Skeletal muscle satellite cell (primary cell): ENCODE results near the gene ARSB.
"Not testable (repeated sequence)": the region's sequence is repeated elsewhere in the genome, so short reads cannot be mapped to it uniquely, and the experiment has no call there.

ENCODE experiments used
- H3K27me3 ChIP-seq: 2 replicates; pipeline ENCODE4 v1.7.0; 2013; ENCODE audit warnings: low read length; ENCODE audit not compliant: control insufficient read depth, insufficient read depth
- H3K36me3 ChIP-seq: 2 replicates; pipeline ENCODE4 v1.7.0; 2013; ENCODE audit warnings: mild to moderate bottlenecking, control low read depth, low read length; ENCODE audit not compliant: insufficient read depth
- H3K4me1 ChIP-seq: 2 replicates; pipeline ENCODE4 v1.7.0; 2013; ENCODE audit warnings: low read length; ENCODE audit not compliant: control insufficient read depth, insufficient read depth
- H3K4me2 ChIP-seq: 2 replicates; pipeline ENCODE4 v1.7.0; 2013; ENCODE audit warnings: mild to moderate bottlenecking, low read length
- H3K4me3 ChIP-seq: 2 replicates; pipeline ENCODE4 v1.7.0; 2013; ENCODE audit warnings: low read length
- H3K9ac ChIP-seq: 2 replicates; pipeline ENCODE4 v1.7.0; 2013; ENCODE audit warnings: mild to moderate bottlenecking, low read depth, low read length, moderate library complexity
- H3K9me3 ChIP-seq: replicated peaks from 2 replicates; pipeline ENCODE4 v1.7.0; 2013; ENCODE audit warnings: mild to moderate bottlenecking, control low read depth, low read length

ARSB gene

GRCh38 chr5:78763659-78764189 lies 221.4 kb downstream of the ARSB start:
- H3K27me3 ChIP-seq = peaks cover 22% of the 10 kb centered on the region
- H3K4me2 ChIP-seq = no peak overlapping the region
- H3K9ac ChIP-seq = no peak overlapping the region
- peaks cover 4% of the 10 kb centered on the region for H3K4me1 ChIP-seq
- H3K36me3 ChIP-seq = no peaks in the 10 kb centered on the region
- no peak overlapping the region for H3K4me3 ChIP-seq
- no peaks in the 10 kb centered on the region for H3K9me3 ChIP-seq

GRCh38 chr5:78762743-78763142 lies 222.4 kb downstream of the ARSB start:
- peaks cover 10% of the 10 kb centered on the region for H3K4me1 ChIP-seq
- H3K9ac ChIP-seq, H3K9me3 ChIP-seq, H3K4me2 ChIP-seq, H3K36me3 ChIP-seq, H3K4me3 ChIP-seq: not testable (repeated sequence)
- H3K27me3 ChIP-seq = peaks cover 22% of the 10 kb centered on the region

GRCh38 chr5:78761840-78762239 lies 223.3 kb downstream of the ARSB start:
- H3K27me3 ChIP-seq = peaks cover 22% of the 10 kb centered on the region
- H3K9ac ChIP-seq = no peak overlapping the region

GRCh38 chr5:78760770-78761169 lies 224.3 kb downstream of the ARSB start:
- peaks cover 24% of the 10 kb centered on the region for H3K4me1 ChIP-seq
- no peak overlapping the region for H3K9ac ChIP-seq
- H3K27me3 ChIP-seq = peaks cover 15% of the 10 kb centered on the region
- no peaks in the 10 kb centered on the region for H3K36me3 ChIP-seq
- H3K4me3 ChIP-seq = no peak overlapping the region
- H3K9me3 ChIP-seq = no peaks in the 10 kb centered on the region
- no peak overlapping the region for H3K4me2 ChIP-seq

More at GRCh38 chr5:78761840-78762239, 223.3 kb downstream of the ARSB start:
- Histone ChIP-seq H3K9me3 (no peaks in the 10 kb centered on the region), H3K4me3 (no peak overlapping the region), H3K4me2 (no peak overlapping the region), H3K4me1 (peaks cover 19% of the 10 kb centered on the region), H3K36me3 (no peaks in the 10 kb centered on the region)

GRCh38 chr5:78760366-78760765 lies 224.7 kb downstream of the ARSB start:
- H3K9me3 ChIP-seq = no peaks in the 10 kb centered on the region
- no peak overlapping the region for H3K4me2 ChIP-seq
- no peak overlapping the region for H3K4me3 ChIP-seq
- no peaks in the 10 kb centered on the region for H3K36me3 ChIP-seq
- peaks cover 24% of the 10 kb centered on the region for H3K4me1 ChIP-seq
- H3K27me3 ChIP-seq = peaks cover 11% of the 10 kb centered on the region
- no peak overlapping the region for H3K9ac ChIP-seq

- Histone ChIP-seq H3K9me3 (no peaks in the 10 kb centered on the region), H3K27me3 (peaks cover under 1% of the 10 kb centered on the region), H3K36me3 (no peaks in the 10 kb centered on the region), H3K4me3 (no peak overlapping the region), H3K9ac (no peak overlapping the region), H3K4me1 (peaks cover 24% of the 10 kb centered on the region), H3K4me2 (no peak overlapping the region)
These were observed 226.8 kb downstream of the ARSB start for GRCh38 chr5:78758169-78758839.

- no peaks in the 10 kb centered on the region for H3K36me3 ChIP-seq
- H3K27me3 ChIP-seq = no peaks in the 10 kb centered on the region
- H3K9ac ChIP-seq = no peak overlapping the region
- H3K9me3 ChIP-seq = no peaks in the 10 kb centered on the region
- peak overlapping the region; percentile 19 for H3K4me2 ChIP-seq
- no peak overlapping the region for H3K4me3 ChIP-seq
- H3K4me1 ChIP-seq = peaks cover 24% of the 10 kb centered on the region
These were observed 227.6 kb downstream of the ARSB start for GRCh38 chr5:78757269-78758053.

- H3K4me3 ChIP-seq = no peak overlapping the region
- peaks cover 28% of the 10 kb centered on the region for H3K4me1 ChIP-seq
- no peaks in the 10 kb centered on the region for H3K27me3 ChIP-seq
- no peak overlapping the region for H3K9ac ChIP-seq
- H3K4me2 ChIP-seq = no peak overlapping the region
- H3K9me3 ChIP-seq = no peaks in the 10 kb centered on the region
- no peaks in the 10 kb centered on the region for H3K36me3 ChIP-seq
These were observed 228.3 kb downstream of the ARSB start for GRCh38 chr5:78756858-78757257.

GRCh38 chr5:78755822-78756429 lies 229.2 kb downstream of the ARSB start:
- Histone ChIP-seq H3K36me3 (no peaks in the 10 kb centered on the region), H3K27me3 (no peaks in the 10 kb centered on the region), H3K9ac (no peak overlapping the region), H3K4me3 (no peak overlapping the region), H3K9me3 (no peaks in the 10 kb centered on the region), H3K4me2 (no peak overlapping the region), H3K4me1 (peaks cover 32% of the 10 kb centered on the region)

GRCh38 chr5:78754655-78755054 lies 230.5 kb downstream of the ARSB start:
- Histone ChIP-seq H3K9ac (no peak overlapping the region), H3K27me3 (no peaks in the 10 kb centered on the region), H3K9me3 (no peaks in the 10 kb centered on the region), H3K4me1 (peaks cover 32% of the 10 kb centered on the region), H3K4me2 (no peak overlapping the region), H3K4me3 (no peak overlapping the region), H3K36me3 (no peaks in the 10 kb centered on the region)

- Histone ChIP-seq H3K4me3 (no peak overlapping the region), H3K4me2 (no peak overlapping the region), H3K9me3 (no peaks in the 10 kb centered on the region), H3K9ac (no peak overlapping the region), H3K4me1 (peaks cover 27% of the 10 kb centered on the region), H3K36me3 (no peaks in the 10 kb centered on the region), H3K27me3 (no peaks in the 10 kb centered on the region)
These were observed 232.0 kb downstream of the ARSB start for GRCh38 chr5:78753093-78753531.
